K562 (cell line): ENCODE results near the gene THSD8. TPM values are rescaled to one million over a fixed set of nuclear protein-coding genes. Genes with fewer than 3 reads are reported as not detected.
A peak's percentile ranks its signal among the peaks of the same experiment; 100 is the strongest.

ENCODE experiments used
- DMBX1 ChIP-seq: fragments of 250-450 bp; sonication (Bioruptor Pico); IDR thresholded peaks from 2 replicates; pipeline ENCODE4 v1.8.0; 2022; ENCODE audit warnings: inconsistent platforms, mild to moderate bottlenecking, moderate library complexity, borderline replicate concordance
- GTF2E2 ChIP-seq: fragments of 200-800 bp; sonication (Bioruptor generic); IDR thresholded peaks from 2 replicates; pipeline ENCODE4 v1.6.1; 2016; ENCODE audit warnings: missing genetic modification characterization, missing compliant biosample characterization
- HMG20B ChIP-seq: fragments of 250-450 bp; sonication (Bioruptor Pico); IDR thresholded peaks from 2 replicates; pipeline ENCODE4 v1.5.0; 2021; ENCODE audit warnings: mild to moderate bottlenecking
- JUN ChIP-seq, 2 experiments: sonication (generic) in 1 of 2; formaldehyde crosslinking in 1 of 2; IDR thresholded peaks; 2 replicates each; pipeline versions ENCODE4 v1.6.1 to v1.8.0; 2012 to 2022; ENCODE audit warnings: borderline replicate concordance in 2 of 2, mild to moderate bottlenecking in 2 of 2, improper control_type of control experiment in 1 of 2, low read depth in 1 of 2, low read length in 1 of 2, missing genetic modification reagents in 1 of 2
- PHB ChIP-seq: fragments of 250-450 bp; sonication (Bioruptor Pico); IDR thresholded peaks from 2 replicates; pipeline ENCODE4 v1.5.0; 2021
- SMAD1 ChIP-seq: fragments of 150-350 bp; IDR thresholded peaks from 2 replicates; pipeline ENCODE4 v1.6.1; 2014; ENCODE audit warnings: low read length, low read depth; ENCODE audit not compliant: partially characterized antibody
- ZNF316 ChIP-seq: fragments of 450-650 bp; IDR thresholded peaks from 2 replicates; pipeline ENCODE4 v1.6.1; 2016
- ZNF717 ChIP-seq: fragments of 250-450 bp; sonication (Bioruptor Pico); IDR thresholded peaks from 2 replicates; pipeline ENCODE4 v1.5.0; 2021
- polyA plus RNA-seq, 8 experiments: library from polyadenylated mRNA; depleted of rRNA in 4 of 8; stranded (reverse) in 5 of 8; unstranded in 3 of 8; fragments of >200 nt; fragmentation: Nextera tagmentation in 2 of 8; fragmentation: Illumina TruSeq in 1 of 8; extraction: Ambion mirVana in 2 of 8; extraction: Trizol in 1 of 8; gene quantifications; 2 replicates each; pipeline versions ENCODE4 v1.2.1 to v1.2.3, GENCODE V29; 2011 to 2014; ENCODE audit warnings: inconsistent platforms in 1 of 8, missing spikeins in 1 of 8
- total RNA-seq, 7 experiments: library from RNA; depleted of rRNA in 6 of 7; stranded (reverse); fragments of >200 nt in 6 of 7; fragmentation: Illumina TruSeq in 2 of 7; extraction: Trizol in 2 of 7; gene quantifications; 2 replicates each; pipeline versions ENCODE4 v1.2.1 to v1.2.3, GENCODE V29; 2011 to 2021; ENCODE audit warnings: low replicate concordance in 1 of 7
- TF ChIP-seq, protein P1 (sequence below): fragments of 450-650 bp; IDR thresholded peaks from one replicate; pipeline ENCODE4 v1.6.1; 2018; ENCODE audit warnings: mild to moderate bottlenecking, moderate library complexity; ENCODE audit not compliant: partially characterized antibody
- TF ChIP-seq, protein P2 (sequence below): fragments of 250-450 bp; sonication (Bioruptor Pico); IDR thresholded peaks from 2 replicates; pipeline ENCODE4 v1.4.0; 2020; ENCODE audit warnings: mild to moderate bottlenecking, moderate library complexity, borderline replicate concordance
- TF ChIP-seq, protein P3 (sequence below): sonication (generic); formaldehyde crosslinking; IDR thresholded peaks from 2 replicates; pipeline ENCODE4 v1.8.0; 2022; ENCODE audit warnings: mild to moderate bottlenecking, missing genetic modification reagents
- TF ChIP-seq, protein P4 (sequence below): sonication (generic); formaldehyde crosslinking; IDR thresholded peaks from 2 replicates; pipeline ENCODE4 v1.8.1; 2023; ENCODE audit warnings: mild to moderate bottlenecking, missing genetic modification reagents, moderate library complexity
- TF ChIP-seq, protein P5 (sequence below): fragments of 450-650 bp; IDR thresholded peaks from 2 replicates; pipeline ENCODE4 v1.7.1; 2018; ENCODE audit warnings: mild to moderate bottlenecking, low read depth; ENCODE audit not compliant: partially characterized antibody

THSD8 gene
- total and polyA plus RNA-seq, 9 of the 15 experiments (the other 6 are each of a cell fraction or from before 2014, with no cell fraction given) = 8.4 to 42.4 (median 19.9) TPM; not detected in 2

DNA sequence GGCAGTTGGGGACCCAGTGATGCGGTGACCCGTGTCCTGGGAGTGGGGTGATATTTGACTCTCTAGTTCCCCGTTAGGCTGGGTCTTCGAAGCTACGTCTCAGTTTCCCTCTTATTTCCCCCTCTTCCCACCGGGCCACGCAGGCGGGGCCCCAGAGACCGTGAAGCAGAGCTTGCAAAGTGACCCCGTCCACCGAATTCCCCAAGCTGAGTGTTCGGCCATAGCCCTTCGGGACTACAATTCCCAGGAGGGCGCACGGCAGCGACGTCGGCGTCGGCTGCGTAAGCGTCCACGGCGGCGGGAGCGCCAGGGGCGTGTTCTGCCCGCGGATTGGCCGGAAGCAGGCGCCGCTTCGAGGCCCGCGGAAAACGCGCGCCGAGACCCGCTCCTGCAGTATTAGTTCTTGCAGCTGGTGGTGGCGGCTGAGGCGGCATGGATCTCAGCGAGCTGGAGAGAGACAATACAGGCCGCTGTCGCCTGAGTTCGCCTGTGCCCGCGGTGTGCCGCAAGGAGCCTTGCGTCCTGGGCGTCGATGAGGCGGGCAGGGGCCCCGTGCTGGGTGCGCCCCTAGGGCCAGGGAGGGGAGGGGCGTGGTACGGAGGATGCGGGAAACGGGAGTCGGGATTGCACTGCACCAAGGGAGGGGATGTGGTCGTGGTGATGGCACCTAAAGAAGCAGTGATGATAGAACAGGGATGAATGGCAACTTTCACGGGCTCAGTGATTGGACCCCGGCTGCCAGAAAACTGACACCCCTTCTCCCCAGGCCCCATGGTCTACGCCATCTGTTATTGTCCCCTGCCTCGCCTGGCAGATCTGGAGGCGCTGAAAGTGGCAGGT is 4.6 kb downstream of the THSD8 start, which contains the start of gene RNASEH2A (continued):
- TF ChIP-seq, protein P1, sequence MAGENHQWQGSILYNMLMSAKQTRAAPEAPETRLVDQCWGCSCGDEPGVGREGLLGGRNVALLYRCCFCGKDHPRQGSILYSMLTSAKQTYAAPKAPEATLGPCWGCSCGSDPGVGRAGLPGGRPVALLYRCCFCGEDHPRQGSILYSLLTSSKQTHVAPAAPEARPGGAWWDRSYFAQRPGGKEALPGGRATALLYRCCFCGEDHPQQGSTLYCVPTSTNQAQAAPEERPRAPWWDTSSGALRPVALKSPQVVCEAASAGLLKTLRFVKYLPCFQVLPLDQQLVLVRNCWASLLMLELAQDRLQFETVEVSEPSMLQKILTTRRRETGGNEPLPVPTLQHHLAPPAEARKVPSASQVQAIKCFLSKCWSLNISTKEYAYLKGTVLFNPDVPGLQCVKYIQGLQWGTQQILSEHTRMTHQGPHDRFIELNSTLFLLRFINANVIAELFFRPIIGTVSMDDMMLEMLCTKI = no peak
- TF ChIP-seq SMAD1 (peak; percentile 48), ZNF316 (no peak), GTF2E2 (no peak), PHB (CRISPR knock-in tag) (no peak), ZNF717 (CRISPR knock-in tag) (no peak), HMG20B (CRISPR knock-in tag) (no peak), JUN (IDR thresholded peaks at IDR 0.05; ENCODE audit: borderline replicate concordance, low read depth, low read length) (peak; percentile 59), JUN (CRISPR knock-in tag; IDR thresholded peaks at IDR 0.05; ENCODE audit: borderline replicate concordance) (no peak; the same call in 1 of the 2 replicates), DMBX1 (CRISPR knock-in tag) (0 out of 2 replicates have a peak, but pooled peaks have one; percentile 16)
- TF ChIP-seq, protein P2, sequence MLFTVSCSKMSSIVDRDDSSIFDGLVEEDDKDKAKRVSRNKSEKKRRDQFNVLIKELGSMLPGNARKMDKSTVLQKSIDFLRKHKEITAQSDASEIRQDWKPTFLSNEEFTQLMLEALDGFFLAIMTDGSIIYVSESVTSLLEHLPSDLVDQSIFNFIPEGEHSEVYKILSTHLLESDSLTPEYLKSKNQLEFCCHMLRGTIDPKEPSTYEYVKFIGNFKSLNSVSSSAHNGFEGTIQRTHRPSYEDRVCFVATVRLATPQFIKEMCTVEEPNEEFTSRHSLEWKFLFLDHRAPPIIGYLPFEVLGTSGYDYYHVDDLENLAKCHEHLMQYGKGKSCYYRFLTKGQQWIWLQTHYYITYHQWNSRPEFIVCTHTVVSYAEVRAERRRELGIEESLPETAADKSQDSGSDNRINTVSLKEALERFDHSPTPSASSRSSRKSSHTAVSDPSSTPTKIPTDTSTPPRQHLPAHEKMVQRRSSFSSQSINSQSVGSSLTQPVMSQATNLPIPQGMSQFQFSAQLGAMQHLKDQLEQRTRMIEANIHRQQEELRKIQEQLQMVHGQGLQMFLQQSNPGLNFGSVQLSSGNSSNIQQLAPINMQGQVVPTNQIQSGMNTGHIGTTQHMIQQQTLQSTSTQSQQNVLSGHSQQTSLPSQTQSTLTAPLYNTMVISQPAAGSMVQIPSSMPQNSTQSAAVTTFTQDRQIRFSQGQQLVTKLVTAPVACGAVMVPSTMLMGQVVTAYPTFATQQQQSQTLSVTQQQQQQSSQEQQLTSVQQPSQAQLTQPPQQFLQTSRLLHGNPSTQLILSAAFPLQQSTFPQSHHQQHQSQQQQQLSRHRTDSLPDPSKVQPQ (CRISPR knock-in tag) = no peak
- TF ChIP-seq, protein P3, sequence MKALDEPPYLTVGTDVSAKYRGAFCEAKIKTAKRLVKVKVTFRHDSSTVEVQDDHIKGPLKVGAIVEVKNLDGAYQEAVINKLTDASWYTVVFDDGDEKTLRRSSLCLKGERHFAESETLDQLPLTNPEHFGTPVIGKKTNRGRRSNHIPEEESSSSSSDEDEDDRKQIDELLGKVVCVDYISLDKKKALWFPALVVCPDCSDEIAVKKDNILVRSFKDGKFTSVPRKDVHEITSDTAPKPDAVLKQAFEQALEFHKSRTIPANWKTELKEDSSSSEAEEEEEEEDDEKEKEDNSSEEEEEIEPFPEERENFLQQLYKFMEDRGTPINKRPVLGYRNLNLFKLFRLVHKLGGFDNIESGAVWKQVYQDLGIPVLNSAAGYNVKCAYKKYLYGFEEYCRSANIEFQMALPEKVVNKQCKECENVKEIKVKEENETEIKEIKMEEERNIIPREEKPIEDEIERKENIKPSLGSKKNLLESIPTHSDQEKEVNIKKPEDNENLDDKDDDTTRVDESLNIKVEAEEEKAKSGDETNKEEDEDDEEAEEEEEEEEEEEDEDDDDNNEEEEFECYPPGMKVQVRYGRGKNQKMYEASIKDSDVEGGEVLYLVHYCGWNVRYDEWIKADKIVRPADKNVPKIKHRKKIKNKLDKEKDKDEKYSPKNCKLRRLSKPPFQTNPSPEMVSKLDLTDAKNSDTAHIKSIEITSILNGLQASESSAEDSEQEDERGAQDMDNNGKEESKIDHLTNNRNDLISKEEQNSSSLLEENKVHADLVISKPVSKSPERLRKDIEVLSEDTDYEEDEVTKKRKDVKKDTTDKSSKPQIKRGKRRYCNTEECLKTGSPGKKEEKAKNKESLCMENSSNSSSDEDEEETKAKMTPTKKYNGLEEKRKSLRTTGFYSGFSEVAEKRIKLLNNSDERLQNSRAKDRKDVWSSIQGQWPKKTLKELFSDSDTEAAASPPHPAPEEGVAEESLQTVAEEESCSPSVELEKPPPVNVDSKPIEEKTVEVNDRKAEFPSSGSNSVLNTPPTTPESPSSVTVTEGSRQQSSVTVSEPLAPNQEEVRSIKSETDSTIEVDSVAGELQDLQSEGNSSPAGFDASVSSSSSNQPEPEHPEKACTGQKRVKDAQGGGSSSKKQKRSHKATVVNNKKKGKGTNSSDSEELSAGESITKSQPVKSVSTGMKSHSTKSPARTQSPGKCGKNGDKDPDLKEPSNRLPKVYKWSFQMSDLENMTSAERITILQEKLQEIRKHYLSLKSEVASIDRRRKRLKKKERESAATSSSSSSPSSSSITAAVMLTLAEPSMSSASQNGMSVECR (CRISPR knock-in tag) = peak; percentile 96
- TF ChIP-seq, protein P4, sequence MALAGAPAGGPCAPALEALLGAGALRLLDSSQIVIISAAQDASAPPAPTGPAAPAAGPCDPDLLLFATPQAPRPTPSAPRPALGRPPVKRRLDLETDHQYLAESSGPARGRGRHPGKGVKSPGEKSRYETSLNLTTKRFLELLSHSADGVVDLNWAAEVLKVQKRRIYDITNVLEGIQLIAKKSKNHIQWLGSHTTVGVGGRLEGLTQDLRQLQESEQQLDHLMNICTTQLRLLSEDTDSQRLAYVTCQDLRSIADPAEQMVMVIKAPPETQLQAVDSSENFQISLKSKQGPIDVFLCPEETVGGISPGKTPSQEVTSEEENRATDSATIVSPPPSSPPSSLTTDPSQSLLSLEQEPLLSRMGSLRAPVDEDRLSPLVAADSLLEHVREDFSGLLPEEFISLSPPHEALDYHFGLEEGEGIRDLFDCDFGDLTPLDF (CRISPR knock-in tag) = peak; percentile 93
- TF ChIP-seq, protein P5, sequence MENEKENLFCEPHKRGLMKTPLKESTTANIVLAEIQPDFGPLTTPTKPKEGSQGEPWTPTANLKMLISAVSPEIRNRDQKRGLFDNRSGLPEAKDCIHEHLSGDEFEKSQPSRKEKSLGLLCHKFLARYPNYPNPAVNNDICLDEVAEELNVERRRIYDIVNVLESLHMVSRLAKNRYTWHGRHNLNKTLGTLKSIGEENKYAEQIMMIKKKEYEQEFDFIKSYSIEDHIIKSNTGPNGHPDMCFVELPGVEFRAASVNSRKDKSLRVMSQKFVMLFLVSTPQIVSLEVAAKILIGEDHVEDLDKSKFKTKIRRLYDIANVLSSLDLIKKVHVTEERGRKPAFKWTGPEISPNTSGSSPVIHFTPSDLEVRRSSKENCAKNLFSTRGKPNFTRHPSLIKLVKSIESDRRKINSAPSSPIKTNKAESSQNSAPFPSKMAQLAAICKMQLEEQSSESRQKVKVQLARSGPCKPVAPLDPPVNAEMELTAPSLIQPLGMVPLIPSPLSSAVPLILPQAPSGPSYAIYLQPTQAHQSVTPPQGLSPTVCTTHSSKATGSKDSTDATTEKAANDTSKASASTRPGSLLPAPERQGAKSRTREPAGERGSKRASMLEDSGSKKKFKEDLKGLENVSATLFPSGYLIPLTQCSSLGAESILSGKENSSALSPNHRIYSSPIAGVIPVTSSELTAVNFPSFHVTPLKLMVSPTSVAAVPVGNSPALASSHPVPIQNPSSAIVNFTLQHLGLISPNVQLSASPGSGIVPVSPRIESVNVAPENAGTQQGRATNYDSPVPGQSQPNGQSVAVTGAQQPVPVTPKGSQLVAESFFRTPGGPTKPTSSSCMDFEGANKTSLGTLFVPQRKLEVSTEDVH = peak; percentile 78
